Measurements from ENCODE around the gene CLHC1.

GRCh38 chr2:55224761-55225261 lies 7.3 kb downstream of the CLHC1 start:
- TF ChIP-seq CTCF (IDR thresholded peaks at IDR 0.05) (no peak), POLR2A (IDR thresholded peaks at IDR 0.05) (no peak), EP300 (IDR thresholded peaks at IDR 0.05) (no peak)

All from ovary (tissue), 3 donors.